ENCODE results near the gene GALNT6.

DNA sequence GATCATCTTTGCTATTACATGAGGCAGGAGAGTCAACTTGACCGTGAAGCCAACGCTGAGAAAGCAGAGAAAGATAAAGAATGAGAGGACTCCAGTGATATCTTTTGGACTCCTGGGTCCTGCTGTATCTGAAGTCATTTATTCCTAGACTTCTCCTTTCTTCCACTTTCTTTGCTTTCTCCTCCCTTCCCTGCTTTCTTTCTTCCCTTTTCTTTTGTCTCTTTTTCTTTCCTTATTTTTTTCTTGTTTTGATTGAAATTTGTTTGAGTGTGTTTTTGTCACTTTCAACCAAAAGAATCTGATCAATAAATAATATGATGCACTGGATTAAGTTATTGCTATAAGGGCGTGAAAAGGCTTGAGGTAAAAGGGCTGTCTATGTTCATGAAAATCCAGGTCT is 13.4 kb upstream of the GALNT6 start:
- TF ChIP-seq, protein P1, sequence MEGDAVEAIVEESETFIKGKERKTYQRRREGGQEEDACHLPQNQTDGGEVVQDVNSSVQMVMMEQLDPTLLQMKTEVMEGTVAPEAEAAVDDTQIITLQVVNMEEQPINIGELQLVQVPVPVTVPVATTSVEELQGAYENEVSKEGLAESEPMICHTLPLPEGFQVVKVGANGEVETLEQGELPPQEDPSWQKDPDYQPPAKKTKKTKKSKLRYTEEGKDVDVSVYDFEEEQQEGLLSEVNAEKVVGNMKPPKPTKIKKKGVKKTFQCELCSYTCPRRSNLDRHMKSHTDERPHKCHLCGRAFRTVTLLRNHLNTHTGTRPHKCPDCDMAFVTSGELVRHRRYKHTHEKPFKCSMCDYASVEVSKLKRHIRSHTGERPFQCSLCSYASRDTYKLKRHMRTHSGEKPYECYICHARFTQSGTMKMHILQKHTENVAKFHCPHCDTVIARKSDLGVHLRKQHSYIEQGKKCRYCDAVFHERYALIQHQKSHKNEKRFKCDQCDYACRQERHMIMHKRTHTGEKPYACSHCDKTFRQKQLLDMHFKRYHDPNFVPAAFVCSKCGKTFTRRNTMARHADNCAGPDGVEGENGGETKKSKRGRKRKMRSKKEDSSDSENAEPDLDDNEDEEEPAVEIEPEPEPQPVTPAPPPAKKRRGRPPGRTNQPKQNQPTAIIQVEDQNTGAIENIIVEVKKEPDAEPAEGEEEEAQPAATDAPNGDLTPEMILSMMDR (IDR thresholded peaks at IDR 0.05; ENCODE audit: low read depth, low read length), result no peak
- TF ChIP-seq EZH2phosphoT487 (IDR thresholded peaks at IDR 0.05; ENCODE audit: low read depth), result no peak

All from OCI-LY3 (cell line).